OCI-LY1 (cell line): ENCODE data around the gene HMOX1.

Experiments
- H2AFZ ChIP-seq: fragments of 200-600 bp; sonication (generic), shearing (Covaris generic); 2 replicates; pipeline ENCODE4 v1.6.0; 2014; ENCODE audit warnings: antibody characterized with exemption, mild to moderate bottlenecking, low read length
- H3F3A ChIP-seq: fragments of 200-600 bp; sonication (generic), shearing (Covaris generic); 2 replicates; pipeline ENCODE4 v1.6.0; 2014; ENCODE audit warnings: mild to moderate bottlenecking, antibody characterized with exemption, low read length, moderate library complexity; ENCODE audit not compliant: insufficient read depth
- H3K27ac ChIP-seq: fragments of 200-600 bp; sonication (generic); 2 replicates; pipeline ENCODE4 v1.5.1; 2014; ENCODE audit warnings: low read length, mixed run types, mild to moderate bottlenecking, low read depth; ENCODE audit not compliant: poor library complexity, severe bottlenecking
- H3K27me3 ChIP-seq: fragments of 200-600 bp; sonication (generic); 2 replicates; pipeline ENCODE4 v1.6.0; 2014; ENCODE audit warnings: antibody characterized with exemption, mild to moderate bottlenecking, low read length, moderate library complexity; ENCODE audit not compliant: insufficient read depth
- H3K36me3 ChIP-seq: fragments of 200-600 bp; sonication (generic); 2 replicates; pipeline ENCODE4 v1.6.1; 2014; ENCODE audit warnings: mild to moderate bottlenecking, antibody characterized with exemption, low read length, moderate library complexity, mixed read lengths; ENCODE audit not compliant: insufficient read depth
- H3K4me1 ChIP-seq: fragments of 200-600 bp; sonication (generic); 2 replicates; pipeline ENCODE4 v1.5.1; 2014; ENCODE audit warnings: mild to moderate bottlenecking, low read length, moderate library complexity; ENCODE audit not compliant: insufficient read depth, severe bottlenecking
- H3K4me2 ChIP-seq: fragments of 200-600 bp; sonication (generic), shearing (Covaris generic); 2 replicates; pipeline ENCODE4 v1.6.1; 2014; ENCODE audit warnings: low read length
- H3K4me3 ChIP-seq: fragments of 200-600 bp; sonication (generic); 2 replicates; pipeline ENCODE4 v1.5.1; 2014; ENCODE audit warnings: low read length, low read depth, mild to moderate bottlenecking, mixed read lengths; ENCODE audit not compliant: poor library complexity, severe bottlenecking
- H3K79me2 ChIP-seq: fragments of 200-600 bp; shearing (Covaris generic); 2 replicates; pipeline ENCODE4 v1.6.1; 2016; ENCODE audit warnings: mixed run types, low read length, mixed read lengths; ENCODE audit not compliant: insufficient read depth
- H3K9ac ChIP-seq: fragments of 200-600 bp; sonication (generic), shearing (Covaris generic); 2 replicates; pipeline ENCODE4 v1.6.1; 2014; ENCODE audit warnings: mild to moderate bottlenecking, low read length, mixed read lengths
- H3K9me2 ChIP-seq: fragments of 200-600 bp; sonication (generic), shearing (Covaris generic); 2 replicates; pipeline ENCODE4 v1.6.1; 2014; ENCODE audit warnings: low read depth, mild to moderate bottlenecking, low read length, mixed read lengths
- H3K9me3 ChIP-seq: fragments of 200-600 bp; shearing (Covaris generic); 2 replicates; pipeline ENCODE4 v1.6.1; 2014; ENCODE audit warnings: low read length, mixed read lengths
- H4K20me1 ChIP-seq: fragments of 200-600 bp; sonication (generic), shearing (Covaris generic); 2 replicates; pipeline ENCODE4 v1.6.0; 2016; ENCODE audit warnings: mild to moderate bottlenecking, low read length; ENCODE audit not compliant: insufficient read depth
- EZH2 ChIP-seq: fragments of 200-600 bp; sonication (generic), shearing (Covaris generic); IDR thresholded peaks from 2 replicates; pipeline ENCODE4 v1.8.0; 2017; ENCODE audit warnings: borderline replicate concordance, mixed run types, mild to moderate bottlenecking, antibody characterized with exemption, low read length, moderate library complexity, mixed read lengths
- TF ChIP-seq, protein P1 (sequence below): fragments of 200-600 bp; sonication (generic), shearing (Covaris generic); IDR thresholded peaks from 2 replicates; pipeline ENCODE4 v1.5.1; 2017; ENCODE audit warnings: mild to moderate bottlenecking, antibody characterized with exemption, low read length, moderate library complexity, mixed read lengths

HMOX1 gene

DNA sequence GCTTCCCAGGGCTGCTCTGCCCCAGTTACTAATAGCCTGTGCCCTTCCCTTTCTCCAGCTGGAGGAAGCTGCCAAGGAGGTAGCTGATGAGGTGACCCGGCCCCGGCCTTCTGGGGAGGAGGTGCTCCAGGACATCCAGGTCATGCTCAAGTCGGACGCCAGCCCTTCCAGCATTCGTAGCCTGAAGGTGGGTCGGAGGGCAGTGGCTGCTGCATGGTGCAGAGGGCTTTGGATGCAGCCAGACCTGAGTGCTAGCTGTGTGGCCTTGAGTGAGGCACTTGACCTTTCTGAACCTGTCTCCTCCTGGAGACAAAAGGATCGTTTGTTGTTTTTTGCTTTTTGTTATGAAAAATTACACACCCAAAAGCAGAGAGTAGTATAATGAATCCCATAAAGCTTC, 22.5 kb downstream of the HMOX1 start:
- H3K9ac ChIP-seq = peak overlapping the region; percentile 3; the same call in 1 of the 2 replicates
- H3K36me3 ChIP-seq = peaks cover 72% of the 10 kb centered on the region

DNA sequence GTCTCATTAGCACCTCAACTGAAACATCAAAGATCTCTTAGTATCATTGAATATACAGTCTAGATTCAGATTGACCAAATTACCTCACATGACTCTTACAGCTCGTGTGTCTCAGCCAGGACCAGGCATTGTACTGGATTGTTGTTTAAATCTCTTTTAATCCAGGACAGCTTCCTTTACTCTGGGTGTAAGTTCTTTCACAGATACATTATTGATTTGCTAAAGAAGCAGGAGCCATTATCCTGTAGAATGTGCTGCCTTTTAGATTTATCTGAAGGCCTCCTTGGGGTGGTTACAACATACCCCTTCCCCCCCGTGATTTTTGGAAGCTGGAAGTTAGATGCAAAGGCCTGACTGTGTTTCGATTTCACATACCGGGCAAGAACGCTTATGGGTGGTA, 23.3 kb downstream of the HMOX1 start:
- peaks cover 13% of the 10 kb centered on the region for H3K79me2 ChIP-seq
- TF ChIP-seq EZH2 = no peak
- TF ChIP-seq, protein P1, sequence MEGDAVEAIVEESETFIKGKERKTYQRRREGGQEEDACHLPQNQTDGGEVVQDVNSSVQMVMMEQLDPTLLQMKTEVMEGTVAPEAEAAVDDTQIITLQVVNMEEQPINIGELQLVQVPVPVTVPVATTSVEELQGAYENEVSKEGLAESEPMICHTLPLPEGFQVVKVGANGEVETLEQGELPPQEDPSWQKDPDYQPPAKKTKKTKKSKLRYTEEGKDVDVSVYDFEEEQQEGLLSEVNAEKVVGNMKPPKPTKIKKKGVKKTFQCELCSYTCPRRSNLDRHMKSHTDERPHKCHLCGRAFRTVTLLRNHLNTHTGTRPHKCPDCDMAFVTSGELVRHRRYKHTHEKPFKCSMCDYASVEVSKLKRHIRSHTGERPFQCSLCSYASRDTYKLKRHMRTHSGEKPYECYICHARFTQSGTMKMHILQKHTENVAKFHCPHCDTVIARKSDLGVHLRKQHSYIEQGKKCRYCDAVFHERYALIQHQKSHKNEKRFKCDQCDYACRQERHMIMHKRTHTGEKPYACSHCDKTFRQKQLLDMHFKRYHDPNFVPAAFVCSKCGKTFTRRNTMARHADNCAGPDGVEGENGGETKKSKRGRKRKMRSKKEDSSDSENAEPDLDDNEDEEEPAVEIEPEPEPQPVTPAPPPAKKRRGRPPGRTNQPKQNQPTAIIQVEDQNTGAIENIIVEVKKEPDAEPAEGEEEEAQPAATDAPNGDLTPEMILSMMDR = no peak
- no peaks in the 10 kb centered on the region for H3F3A ChIP-seq
- H3K9me2 ChIP-seq = no peaks in the 10 kb centered on the region
- H3K27ac ChIP-seq = no peak overlapping the region
- H3K4me2 ChIP-seq = no peak overlapping the region
- H3K36me3 ChIP-seq = peaks cover 80% of the 10 kb centered on the region
- no peaks in the 10 kb centered on the region for H3K9me3 ChIP-seq
- no peak overlapping the region; the same call in 1 of the 2 replicates for H3K9ac ChIP-seq
- H4K20me1 ChIP-seq = no peaks in the 10 kb centered on the region
- H2AFZ ChIP-seq = no peak overlapping the region
- H3K27me3 ChIP-seq = no peaks in the 10 kb centered on the region
- peaks cover 37% of the 10 kb centered on the region for H3K4me1 ChIP-seq
- H3K4me3 ChIP-seq = no peak overlapping the region

More for the DNA sequence above, 22.5 kb downstream of the HMOX1 start:
- Histone ChIP-seq H3K4me2 (peak overlapping the region; percentile 94; the same call in 1 of the 2 replicates), H4K20me1 (no peaks in the 10 kb centered on the region), H2AFZ (no peak overlapping the region), H3K4me3 (peak overlapping the region; percentile 90), H3K27me3 (no peaks in the 10 kb centered on the region), H3F3A (no peaks in the 10 kb centered on the region), H3K27ac (peak overlapping the region; percentile 72), H3K9me3 (no peaks in the 10 kb centered on the region), H3K79me2 (peaks cover 13% of the 10 kb centered on the region), H3K4me1 (peaks cover 38% of the 10 kb centered on the region), H3K9me2 (no peaks in the 10 kb centered on the region)
- TF ChIP-seq EZH2 = no peak
- TF ChIP-seq, protein P1 = no peak

DNA sequence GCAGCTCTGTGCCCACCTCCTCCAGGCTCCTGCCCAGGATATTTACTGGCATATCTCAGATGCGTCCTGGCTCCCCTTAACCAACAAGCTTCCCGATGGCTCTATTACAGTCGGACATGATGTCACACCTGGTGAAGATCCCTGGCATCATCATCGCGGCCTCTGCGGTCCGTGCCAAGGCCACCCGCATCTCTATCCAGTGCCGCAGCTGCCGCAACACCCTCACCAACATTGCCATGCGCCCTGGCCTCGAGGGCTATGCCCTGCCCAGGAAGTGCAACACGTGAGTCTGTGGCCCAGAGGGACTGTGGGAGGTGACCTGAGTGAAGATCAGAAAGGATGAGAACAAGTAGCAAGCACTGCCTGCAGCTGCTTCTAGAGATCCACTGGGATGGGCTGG, 25.5 kb downstream of the HMOX1 start:
- Histone ChIP-seq H3K4me2 (no peak overlapping the region), H3K9ac (no peak overlapping the region), H4K20me1 (no peaks in the 10 kb centered on the region), H3K36me3 (peaks cover 91% of the 10 kb centered on the region), H3K27me3 (no peaks in the 10 kb centered on the region), H2AFZ (no peak overlapping the region), H3F3A (peaks cover 6% of the 10 kb centered on the region; the same call in 1 of the 2 replicates), H3K27ac (no peak overlapping the region), H3K9me2 (no peaks in the 10 kb centered on the region), H3K79me2 (peaks cover 7% of the 10 kb centered on the region), H3K4me1 (peaks cover 50% of the 10 kb centered on the region), H3K4me3 (no peak overlapping the region), H3K9me3 (no peaks in the 10 kb centered on the region)
- TF ChIP-seq, protein P1 = no peak
- no peak for TF ChIP-seq EZH2
